Mesodermal cell (in vitro differentiated cells): ENCODE data around the gene CARD11.
A peak's percentile ranks its signal among the peaks of the same experiment; 100 is the strongest.
"Not testable (repeated sequence)": the region's sequence is repeated elsewhere in the genome, so short reads cannot be mapped to it uniquely, and the experiment has no call there.

Source experiments
- H3K27ac ChIP-seq: 2 replicates; pipeline ENCODE4 v1.7.0; 2013; ENCODE audit warnings: mild to moderate bottlenecking, low read depth, low read length, moderate library complexity; ENCODE audit not compliant: severe bottlenecking
- H3K36me3 ChIP-seq: 2 replicates; pipeline ENCODE4 v1.7.1; 2013; ENCODE audit warnings: mild to moderate bottlenecking, low read length, moderate library complexity; ENCODE audit not compliant: control insufficient read depth, insufficient read depth
- H3K4me1 ChIP-seq: one replicate; pipeline ENCODE4 v1.7.1; 2013; ENCODE audit warnings: mild to moderate bottlenecking, low read length; ENCODE audit not compliant: insufficient read depth, control insufficient read depth, poor library complexity, severe bottlenecking
- H3K4me3 ChIP-seq: 2 replicates; pipeline ENCODE4 v1.7.0; 2013; ENCODE audit warnings: low read length, control low read depth, mild to moderate bottlenecking; ENCODE audit not compliant: insufficient read depth, poor library complexity, severe bottlenecking; ENCODE audit errors: extremely low read depth
- H3K9me3 ChIP-seq: 2 replicates; pipeline ENCODE4 v1.7.1; 2013; ENCODE audit warnings: mild to moderate bottlenecking, low read length, moderate library complexity; ENCODE audit not compliant: control insufficient read depth
- WGBS, 2 experiments: methylation state at CpG; one replicate each; pipeline ENCODE4 v1.1.5; 2013; ENCODE audit warnings: missing lambda C conversion rate in 2 of 2; ENCODE audit not compliant: insufficient coverage in 2 of 2; 5-methylcytosine and 5-hydroxymethylcytosine counted together

CARD11 gene

DNA sequence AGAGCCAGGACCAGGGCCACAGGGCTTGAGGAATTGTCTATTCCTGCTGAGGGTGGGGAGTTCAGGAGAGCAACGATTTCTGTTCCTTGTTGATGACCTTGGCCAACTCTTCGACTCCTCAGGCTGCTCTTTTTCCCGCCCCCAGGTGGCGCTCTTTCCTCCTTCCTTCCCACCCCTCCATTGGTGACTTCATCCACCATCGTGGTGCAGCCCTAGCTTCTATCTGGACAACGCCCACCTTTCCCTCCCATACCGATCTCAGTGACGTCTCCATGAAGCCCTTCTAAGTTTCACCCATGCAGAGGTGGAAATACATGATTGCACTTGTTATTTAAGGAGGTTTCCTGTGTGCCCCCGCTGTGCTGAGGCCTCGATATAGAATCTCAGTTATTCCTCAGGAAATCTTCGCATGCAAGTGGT is 22.1 kb upstream of the CARD11 start:
- no peak overlapping the region for H3K4me3 ChIP-seq
- 46 to 49% methylated on average over 8 to 9 of the region's 11 CpGs for WGBS, 2 experiments
- H3K27ac ChIP-seq: no peak overlapping the region
- H3K9me3 ChIP-seq: peaks cover 1% of the 10 kb centered on the region
- H3K36me3 ChIP-seq: no peaks in the 10 kb centered on the region
- H3K4me1 ChIP-seq: no peaks in the 10 kb centered on the region

GRCh38 chr7:3064067-3064466 is 20.4 kb upstream of the CARD11 start:
- H3K4me3 ChIP-seq: no peak overlapping the region
- H3K36me3 ChIP-seq: no peaks in the 10 kb centered on the region
- H3K4me1 ChIP-seq: no peaks in the 10 kb centered on the region
- 90 to 96% methylated on average over 2 to 4 of the region's 5 CpGs for WGBS, 2 experiments
- no peak overlapping the region for H3K27ac ChIP-seq
- no peaks in the 10 kb centered on the region for H3K9me3 ChIP-seq

DNA sequence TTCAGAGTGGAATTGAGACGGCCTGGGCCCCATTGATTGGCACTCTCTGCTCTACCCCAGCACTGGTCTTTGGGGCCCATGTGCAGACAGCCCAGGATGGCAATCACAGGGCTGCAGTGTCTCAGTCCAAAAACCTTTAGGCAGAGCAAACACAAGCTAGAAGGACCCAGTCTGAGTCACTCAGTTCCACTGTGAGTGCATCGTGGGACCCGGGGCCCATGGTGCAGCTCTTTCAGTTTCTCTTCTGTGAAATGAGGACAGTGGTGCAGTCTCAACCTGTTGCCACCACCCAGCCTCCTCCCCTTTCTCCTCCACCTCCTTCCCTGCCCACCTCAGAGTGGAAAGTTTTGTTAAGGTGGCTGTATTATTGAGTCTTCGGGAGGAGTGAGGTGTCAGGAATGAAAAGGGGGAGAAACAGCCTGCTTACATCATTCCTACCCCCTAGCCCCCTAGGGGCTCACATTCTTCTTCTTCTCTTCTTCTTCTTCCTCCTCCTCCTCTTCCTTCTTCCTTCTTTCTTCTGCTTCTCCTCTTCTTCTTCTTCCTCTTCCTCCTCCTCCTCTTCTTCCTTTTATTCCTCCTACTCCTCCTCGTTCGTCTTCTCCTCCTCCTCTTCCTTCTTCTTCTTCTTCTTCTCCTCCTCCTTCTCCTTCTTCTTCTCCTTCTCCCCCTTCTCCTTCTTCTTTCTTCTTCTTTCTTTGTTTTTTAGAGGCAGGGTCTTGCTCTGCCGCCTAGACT is 19.5 kb upstream of the CARD11 start:
- no peaks in the 10 kb centered on the region for H3K36me3 ChIP-seq
- no peak overlapping the region for H3K4me3 ChIP-seq
- no peaks in the 10 kb centered on the region for H3K9me3 ChIP-seq
- no peak overlapping the region for H3K27ac ChIP-seq
- WGBS, 2 experiments: 79 to 89% methylated on average over 4 to 6 of the region's 7 CpGs
- no peaks in the 10 kb centered on the region for H3K4me1 ChIP-seq

DNA sequence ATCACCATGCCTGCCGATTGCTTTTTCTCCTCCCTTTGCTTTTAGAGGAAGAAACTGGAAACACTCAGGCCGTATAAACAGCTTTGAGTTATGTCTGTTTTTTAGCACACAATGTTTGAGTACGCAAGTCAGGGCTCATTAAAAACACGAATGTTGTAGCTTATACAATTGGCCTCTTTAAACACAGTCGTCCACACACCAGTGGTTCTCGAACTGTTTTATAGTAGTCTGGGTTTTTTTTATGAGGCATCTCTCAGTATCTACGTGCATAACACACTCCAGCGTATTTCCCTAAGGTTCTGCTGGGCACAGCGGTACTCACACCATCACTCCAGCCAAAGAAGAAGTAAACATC is 13.4 kb upstream of the CARD11 start:
- Histone ChIP-seq H3K9me3 (no peaks in the 10 kb centered on the region), H3K4me3 (no peak overlapping the region), H3K4me1 (no peaks in the 10 kb centered on the region), H3K27ac (no peak overlapping the region), H3K36me3 (no peaks in the 10 kb centered on the region)
- WGBS, 2 experiments: 87 to 96% methylated on average over 7 to 9 of the region's 9 CpGs

GRCh38 chr7:3056234-3057065 is 12.8 kb upstream of the CARD11 start:
- no peaks in the 10 kb centered on the region for H3K4me1 ChIP-seq
- H3K9me3 ChIP-seq: no peaks in the 10 kb centered on the region
- H3K27ac ChIP-seq: no peak overlapping the region
- no peaks in the 10 kb centered on the region for H3K36me3 ChIP-seq
- H3K4me3 ChIP-seq: no peak overlapping the region
- WGBS, 2 experiments: 93 to 96% methylated on average over 24 of the region's 24 CpGs

DNA sequence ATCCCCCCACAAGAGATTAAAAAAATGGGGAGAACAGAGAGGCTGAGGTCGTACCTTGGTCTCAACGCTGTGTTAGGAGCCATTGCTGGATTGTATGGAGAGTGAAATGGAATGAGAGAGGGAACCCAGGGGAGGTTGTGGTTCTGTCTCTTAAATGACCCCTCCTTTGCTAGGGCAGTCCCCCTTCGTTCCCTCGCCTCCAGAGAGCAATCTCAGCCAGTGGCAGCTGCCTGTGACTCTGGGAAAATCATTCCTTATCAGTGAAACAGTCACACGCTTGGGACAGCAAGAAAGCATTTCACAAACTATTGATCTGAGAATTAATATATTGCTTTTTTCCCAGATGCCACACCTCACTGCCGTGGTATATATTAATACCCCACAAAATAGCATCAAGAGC is 12.0 kb upstream of the CARD11 start:
- WGBS, 2 experiments: 88 to 95% methylated on average over 3 to 4 of the region's 6 CpGs
- Histone ChIP-seq H3K4me1 (no peaks in the 10 kb centered on the region), H3K36me3 (no peaks in the 10 kb centered on the region), H3K4me3 (no peak overlapping the region), H3K9me3 (no peaks in the 10 kb centered on the region), H3K27ac (no peak overlapping the region)

DNA sequence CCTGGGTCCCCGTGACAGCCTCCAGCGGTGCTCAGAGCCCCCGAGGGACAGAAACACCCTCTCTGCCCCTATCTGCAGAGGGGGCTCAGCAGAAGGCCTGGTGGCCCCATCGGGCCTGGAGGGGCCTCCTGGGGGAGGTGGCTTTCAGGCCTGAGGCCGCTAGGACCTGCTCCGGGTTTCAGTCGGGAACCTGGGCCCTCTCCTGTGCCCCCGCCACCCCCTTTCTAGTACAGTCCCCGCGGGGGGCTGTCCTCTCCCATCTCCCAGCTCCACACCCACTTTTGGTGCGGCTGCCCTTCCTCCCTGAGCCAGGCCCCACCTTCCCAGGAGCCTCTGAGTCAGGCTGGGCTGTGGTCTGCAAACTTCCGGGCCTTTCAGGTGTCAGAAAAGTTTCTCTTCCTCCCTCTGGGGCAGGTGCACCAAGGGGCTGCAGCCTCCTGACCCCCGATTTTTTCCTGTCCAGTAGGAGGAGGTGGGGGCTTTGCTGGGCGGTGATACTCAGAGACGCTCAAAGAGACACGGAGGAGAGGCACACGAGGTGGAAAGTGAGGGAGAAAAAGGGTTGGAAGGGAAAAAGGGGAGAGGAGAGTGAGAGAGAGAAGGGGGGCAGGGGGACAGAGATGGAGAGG is 692 bp downstream of the CARD11 start:
- WGBS, 2 experiments: 27 to 42% methylated on average over 8 to 14 of the region's 17 CpGs
- no peak overlapping the region for H3K27ac ChIP-seq
- H3K36me3 ChIP-seq: no peaks in the 10 kb centered on the region
- H3K4me3 ChIP-seq: peak overlapping the region; percentile 43
- H3K9me3 ChIP-seq: no peaks in the 10 kb centered on the region
- H3K4me1 ChIP-seq: peaks cover 9% of the 10 kb centered on the region

GRCh38 chr7:3041986-3042675 is 1.5 kb downstream of the CARD11 start:
- H3K9me3 ChIP-seq: no peaks in the 10 kb centered on the region
- H3K36me3 ChIP-seq: no peaks in the 10 kb centered on the region
- WGBS, 2 experiments: 90 to 91% methylated on average over 22 to 26 of the region's 27 CpGs
- no peak overlapping the region for H3K4me3 ChIP-seq
- no peak overlapping the region for H3K27ac ChIP-seq
- H3K4me1 ChIP-seq: peaks cover 9% of the 10 kb centered on the region

GRCh38 chr7:3039787-3040186 is 3.9 kb downstream of the CARD11 start:
- H3K36me3 ChIP-seq: no peaks in the 10 kb centered on the region
- no peaks in the 10 kb centered on the region for H3K9me3 ChIP-seq
- no peak overlapping the region for H3K27ac ChIP-seq
- H3K4me3 ChIP-seq: no peak overlapping the region
- peaks cover 9% of the 10 kb centered on the region for H3K4me1 ChIP-seq
- WGBS, 2 experiments: 87 to 98% methylated on average over 7 to 9 of the region's 9 CpGs

DNA sequence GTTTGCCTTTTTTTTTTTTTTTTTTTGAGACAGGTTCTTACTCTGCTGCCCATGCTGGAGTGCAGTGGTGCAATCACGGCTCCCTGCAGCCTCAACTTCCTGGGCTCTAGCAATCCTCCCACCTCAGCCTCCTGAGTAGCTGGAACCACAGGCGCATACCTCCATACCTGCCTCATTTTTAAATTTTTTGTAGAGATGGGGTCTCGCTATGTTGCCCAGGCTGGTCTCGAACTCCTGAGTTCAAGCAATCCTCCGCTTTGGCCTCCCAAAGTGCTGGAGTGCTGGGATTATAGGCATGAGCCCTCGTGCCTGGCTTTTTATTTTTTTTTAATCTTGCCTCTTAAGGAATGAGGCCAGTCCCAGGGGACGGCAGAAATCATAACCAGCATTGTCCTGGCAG is 5.7 kb downstream of the CARD11 start:
- not testable (repeated sequence) for H3K9me3 ChIP-seq, H3K36me3 ChIP-seq, H3K4me3 ChIP-seq, H3K27ac ChIP-seq, H3K4me1 ChIP-seq
- WGBS, 2 experiments: 91 to 92% methylated on average over 5 to 7 of the region's 7 CpGs
